Upper lobe of left lung (tissue), 4 donors: Measurements from ENCODE around the gene SLC38A3.

ENCODE experiments used
- EP300 ChIP-seq, 4 donors: sonication (generic); formaldehyde crosslinking; IDR thresholded peaks; one replicate each; pipeline ENCODE4 v1.5.1; 2017; ENCODE audit warnings: antibody characterized with exemption in 4 of 4, control low read depth in 2 of 4
- POLR2A ChIP-seq, 4 donors: fragments of 450-650 bp; IDR thresholded peaks; one replicate each; pipeline ENCODE4 v1.5.1; 2016 to 2017; ENCODE audit warnings: antibody characterized with exemption in 4 of 4, mild to moderate bottlenecking in 2 of 4
- POLR2AphosphoS5 ChIP-seq, 2 donors: sonication (generic); formaldehyde crosslinking; IDR thresholded peaks; one replicate each; pipeline ENCODE4 v1.5.1; 2017; ENCODE audit warnings: antibody characterized with exemption in 2 of 2
- TF ChIP-seq, protein P1 (sequence below), 6 experiments: fragments of 450-650 bp in 4 of 6; fragments of 200-600 bp in 2 of 6; sonication (generic) in 2 of 6; IDR thresholded peaks; one replicate each; pipeline ENCODE4 v1.5.1; 2016 to 2019; ENCODE audit warnings: antibody characterized with exemption in 6 of 6

GRCh38 chr3:50237754-50238548, 32.9 kb downstream of the SLC38A3 start:
- TF ChIP-seq, protein P1, sequence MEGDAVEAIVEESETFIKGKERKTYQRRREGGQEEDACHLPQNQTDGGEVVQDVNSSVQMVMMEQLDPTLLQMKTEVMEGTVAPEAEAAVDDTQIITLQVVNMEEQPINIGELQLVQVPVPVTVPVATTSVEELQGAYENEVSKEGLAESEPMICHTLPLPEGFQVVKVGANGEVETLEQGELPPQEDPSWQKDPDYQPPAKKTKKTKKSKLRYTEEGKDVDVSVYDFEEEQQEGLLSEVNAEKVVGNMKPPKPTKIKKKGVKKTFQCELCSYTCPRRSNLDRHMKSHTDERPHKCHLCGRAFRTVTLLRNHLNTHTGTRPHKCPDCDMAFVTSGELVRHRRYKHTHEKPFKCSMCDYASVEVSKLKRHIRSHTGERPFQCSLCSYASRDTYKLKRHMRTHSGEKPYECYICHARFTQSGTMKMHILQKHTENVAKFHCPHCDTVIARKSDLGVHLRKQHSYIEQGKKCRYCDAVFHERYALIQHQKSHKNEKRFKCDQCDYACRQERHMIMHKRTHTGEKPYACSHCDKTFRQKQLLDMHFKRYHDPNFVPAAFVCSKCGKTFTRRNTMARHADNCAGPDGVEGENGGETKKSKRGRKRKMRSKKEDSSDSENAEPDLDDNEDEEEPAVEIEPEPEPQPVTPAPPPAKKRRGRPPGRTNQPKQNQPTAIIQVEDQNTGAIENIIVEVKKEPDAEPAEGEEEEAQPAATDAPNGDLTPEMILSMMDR (IDR thresholded peaks at IDR 0.05) = no peak
- peak in 3 of 4 donors; percentile 55 to 82 (median 75) for TF ChIP-seq POLR2A (IDR thresholded peaks at IDR 0.05)
- TF ChIP-seq POLR2AphosphoS5 (IDR thresholded peaks at IDR 0.05) = peak; percentile 93 to 94
- TF ChIP-seq EP300 (IDR thresholded peaks at IDR 0.05) = peak in 1 of 4 donors; percentile 30
